Astrocyte (in vitro differentiated cells and primary cell): Measurements from ENCODE around the gene LIMK1.

Experiments
- CTCF ChIP-seq: IDR thresholded peaks from 2 replicates; pipeline ENCODE4 v1.5.1; 2011; ENCODE audit warnings: low read depth, mild to moderate bottlenecking, inconsistent platforms, low read length, moderate library complexity; ENCODE audit not compliant: insufficient read depth
- EZH2 ChIP-seq: IDR thresholded peaks from 2 replicates; pipeline ENCODE4 v1.6.1; 2012; ENCODE audit warnings: mild to moderate bottlenecking, low read length, inconsistent platforms; ENCODE audit not compliant: insufficient read depth

- TF ChIP-seq CTCF: no peak
- no peak for TF ChIP-seq EZH2
These were observed 42.6 kb upstream of the LIMK1 start for GRCh38 chr7:74040791-74041520.
